Stimulated activated CD4-positive, alpha-beta T cell treated with anti-CD3 and anti-CD28 coated beads, Interleukin-2, amount 100 ng/mL, for 4 hours (primary cell): Measurements from ENCODE around the gene SIGLEC11.
"Not testable (repeated sequence)": the region's sequence is repeated elsewhere in the genome, so short reads cannot be mapped to it uniquely, and the experiment has no call there.

ENCODE experiments used
- DNase-seq: peaks from one replicate; pipeline ENCODE4 v3.0.0-alpha.2; 2020; ENCODE audit warnings: low read depth

SIGLEC11 gene

DNA sequence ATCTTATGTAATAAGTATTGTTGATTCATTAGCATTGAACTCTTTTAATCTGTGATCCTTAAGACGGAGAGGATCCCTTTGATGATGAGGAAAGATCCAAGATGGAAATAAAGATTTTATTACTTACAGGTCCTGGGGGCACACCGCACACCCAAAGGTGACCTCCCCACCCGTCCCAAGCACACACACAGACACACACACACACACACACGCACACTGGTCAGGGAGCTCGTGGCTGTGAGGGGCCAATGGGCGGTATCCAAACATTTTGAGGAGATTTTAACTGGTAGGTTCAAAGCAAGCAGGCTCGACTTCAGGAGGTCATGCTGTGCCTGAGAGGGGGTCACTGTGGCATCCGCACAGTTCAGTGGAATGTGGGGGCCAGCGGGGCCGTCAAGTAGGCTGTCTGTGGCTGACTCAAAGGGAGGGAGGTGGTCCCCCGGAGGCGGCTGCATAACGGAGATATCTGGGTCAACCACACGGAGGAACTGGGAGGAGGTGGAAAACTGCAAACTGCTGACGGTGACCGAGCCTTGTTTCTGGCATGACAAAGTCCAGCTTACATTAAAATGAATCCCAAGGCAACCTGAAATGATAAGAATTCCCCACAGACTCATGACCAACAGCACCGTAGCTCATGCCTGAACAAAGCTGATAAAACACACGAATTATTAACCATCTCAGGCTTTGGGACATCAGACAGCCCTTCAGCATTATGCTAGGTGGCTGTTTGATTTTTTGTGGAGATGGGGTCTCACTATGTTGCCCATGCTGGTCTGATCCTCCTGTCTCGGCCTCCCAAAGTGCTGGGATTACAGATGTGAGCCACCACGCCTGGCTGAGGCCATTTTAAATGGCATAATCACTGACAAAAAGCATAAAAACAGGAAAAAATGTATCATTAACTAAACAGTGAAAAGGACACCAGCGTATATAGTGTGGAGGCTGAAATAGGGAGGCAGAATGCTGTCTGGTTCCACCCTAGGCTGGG is 20.9 kb upstream of the SIGLEC11 start:
- no peak for DNase-seq

DNA sequence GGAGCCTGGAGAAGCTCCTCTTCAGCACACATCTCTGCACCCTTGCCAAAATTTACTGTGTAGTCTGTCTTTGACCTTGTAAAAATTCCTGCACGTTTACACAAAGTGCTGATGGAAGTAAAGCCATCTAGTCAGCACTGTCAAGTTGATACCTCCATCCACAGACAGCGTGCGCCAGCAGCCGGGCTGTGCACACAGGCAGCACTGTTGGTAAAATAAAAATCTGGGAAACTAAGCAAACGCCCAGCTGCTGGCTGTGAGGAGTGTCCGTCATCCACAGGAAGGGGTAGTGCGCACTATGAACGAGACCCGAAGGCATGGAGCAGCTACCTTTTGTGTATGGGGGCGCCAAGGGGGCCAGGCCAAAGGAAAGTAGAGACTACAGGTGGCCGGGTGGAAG is 17.4 kb upstream of the SIGLEC11 start:
- no peak for DNase-seq

DNA sequence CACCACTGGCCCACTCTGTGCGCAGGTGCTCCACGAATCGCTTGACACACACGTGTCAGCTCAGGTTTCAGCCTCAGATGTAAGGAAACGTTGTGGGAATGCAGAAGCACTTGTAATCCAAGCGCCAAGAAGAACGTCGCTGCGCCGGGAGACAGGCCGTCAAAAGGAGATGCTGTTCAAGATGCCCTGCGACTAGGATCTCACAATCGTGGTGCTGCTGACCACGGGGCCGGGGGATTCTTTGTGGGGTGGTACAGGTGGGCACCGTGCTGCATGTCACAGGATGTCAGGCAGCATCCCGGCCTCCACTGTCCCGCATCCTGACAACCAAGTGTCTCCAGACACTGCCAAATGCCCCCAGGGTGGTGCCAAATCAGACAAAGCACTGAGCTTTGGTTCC is 16.9 kb upstream of the SIGLEC11 start:
- no peak for DNase-seq

DNA sequence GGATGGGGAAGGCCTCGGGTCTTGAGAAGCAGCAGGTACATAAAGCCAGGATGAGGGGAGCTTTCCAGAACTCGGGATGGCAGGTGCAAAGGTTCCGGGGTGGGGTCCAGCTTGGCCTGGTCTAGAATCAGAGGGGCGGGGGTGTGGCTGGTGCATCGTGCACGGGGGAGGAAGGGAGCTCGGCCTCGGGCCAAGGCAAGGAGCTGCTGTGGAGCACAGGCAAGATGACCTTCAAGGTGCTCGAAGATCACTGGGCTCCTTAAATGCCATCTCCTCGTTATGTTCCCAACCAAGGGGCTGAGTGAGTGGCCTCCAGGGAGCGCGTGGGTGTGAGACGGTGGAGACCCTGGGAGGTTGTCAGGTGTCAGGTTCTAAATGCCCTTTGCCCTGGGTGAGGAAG is 16.1 kb upstream of the SIGLEC11 start:
- DNase-seq = no peak

DNA sequence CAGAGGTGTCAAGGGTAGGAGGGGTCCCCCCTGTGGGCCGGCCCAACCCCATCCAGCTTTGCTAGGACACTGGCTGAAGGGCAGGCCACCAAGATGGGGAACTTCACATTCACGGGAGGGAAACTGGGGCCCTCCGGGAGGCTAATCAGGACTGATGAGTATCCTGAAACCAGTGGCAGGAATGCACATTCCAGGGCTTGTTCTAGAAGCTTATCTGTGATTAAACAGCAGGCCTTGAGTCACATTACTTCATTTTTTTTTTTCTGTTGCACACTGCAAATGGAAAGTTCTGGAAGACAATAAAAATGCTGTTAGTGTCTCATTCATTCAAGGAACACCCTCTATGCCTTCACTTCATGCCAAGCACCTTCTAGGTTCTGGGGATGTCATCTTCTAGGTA is 15.5 kb upstream of the SIGLEC11 start:
- no peak for DNase-seq

DNA sequence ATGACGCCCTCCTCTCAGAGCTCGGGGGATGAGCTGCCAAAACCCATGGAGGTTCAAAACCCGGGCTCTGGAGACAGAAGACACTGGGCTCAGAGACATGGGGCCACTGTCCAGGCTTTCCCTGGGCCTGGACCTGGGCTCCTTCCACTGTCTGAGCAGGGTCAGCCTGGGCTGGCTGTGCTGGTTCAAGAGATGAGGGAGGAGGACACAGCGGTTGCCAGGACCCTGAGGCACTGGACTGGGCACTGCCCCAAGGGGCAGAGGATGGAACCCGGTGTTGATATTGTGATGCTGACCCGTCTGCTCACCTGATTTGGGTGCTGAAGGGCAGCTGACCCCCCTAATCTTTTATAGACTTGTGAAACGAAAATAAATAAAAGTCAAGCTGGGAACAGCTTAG is 14.1 kb upstream of the SIGLEC11 start:
- DNase-seq = no peak

DNA sequence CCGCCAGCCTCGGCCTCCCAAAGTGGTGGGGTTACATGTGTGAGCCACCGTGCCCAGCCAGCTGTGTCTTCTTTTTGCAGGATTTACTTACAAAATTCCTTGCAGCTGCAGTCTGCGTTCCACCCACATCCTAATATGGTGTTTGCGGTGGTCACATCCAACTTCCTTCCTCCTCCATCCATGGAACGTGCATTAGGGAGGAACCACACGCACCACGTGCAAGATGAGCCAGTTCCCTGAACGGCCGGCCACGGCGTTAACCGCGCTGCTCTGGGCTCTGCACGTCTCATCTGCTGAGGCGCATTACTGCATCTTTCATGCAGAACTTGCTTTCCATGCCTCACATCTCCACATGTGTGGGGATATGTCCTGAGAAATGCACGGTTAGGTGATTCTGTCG is 13.0 kb upstream of the SIGLEC11 start:
- DNase-seq = no peak

DNA sequence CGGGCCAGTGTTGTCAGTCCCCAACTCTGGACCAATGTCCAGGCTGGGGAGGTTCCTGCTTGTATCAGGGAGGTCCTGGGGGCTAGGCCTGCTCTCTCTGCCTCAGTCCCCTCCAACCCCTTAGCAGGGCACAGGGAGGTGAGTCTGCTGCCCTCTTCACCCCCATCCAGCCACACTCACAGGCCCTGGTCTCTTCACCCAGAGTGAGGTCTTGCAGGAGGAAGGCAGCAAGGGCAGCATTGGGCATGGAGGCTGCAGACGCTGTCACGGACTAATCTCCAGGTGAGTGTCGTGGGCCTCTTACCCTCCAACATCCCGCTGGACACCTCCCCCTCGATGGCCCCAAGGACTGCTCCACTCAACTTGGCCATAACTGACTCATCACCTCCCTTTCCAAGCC is 11.9 kb upstream of the SIGLEC11 start:
- no peak for DNase-seq

DNA sequence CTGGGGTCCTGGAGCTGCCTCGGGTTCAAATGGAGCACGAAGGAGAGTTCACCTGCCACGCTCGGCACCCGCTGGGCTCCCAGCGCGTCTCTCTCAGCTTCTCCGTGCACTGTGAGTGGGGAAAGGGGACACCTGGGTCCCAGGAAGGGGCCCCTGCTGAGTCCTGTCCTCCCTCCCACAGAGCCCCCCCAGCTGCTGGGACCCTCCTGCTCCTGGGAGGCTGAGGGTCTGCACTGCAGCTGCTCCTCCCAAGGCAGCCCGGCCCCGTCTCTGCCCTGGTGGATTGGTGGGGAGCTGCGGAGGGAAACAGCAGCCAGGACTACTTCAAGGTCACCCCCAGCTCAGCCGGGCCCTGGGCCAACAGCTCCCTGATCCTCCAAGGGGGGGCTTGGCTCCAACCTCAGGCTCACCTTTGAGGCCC is 11.0 kb upstream of the SIGLEC11 start:
- no peak for DNase-seq

DNA sequence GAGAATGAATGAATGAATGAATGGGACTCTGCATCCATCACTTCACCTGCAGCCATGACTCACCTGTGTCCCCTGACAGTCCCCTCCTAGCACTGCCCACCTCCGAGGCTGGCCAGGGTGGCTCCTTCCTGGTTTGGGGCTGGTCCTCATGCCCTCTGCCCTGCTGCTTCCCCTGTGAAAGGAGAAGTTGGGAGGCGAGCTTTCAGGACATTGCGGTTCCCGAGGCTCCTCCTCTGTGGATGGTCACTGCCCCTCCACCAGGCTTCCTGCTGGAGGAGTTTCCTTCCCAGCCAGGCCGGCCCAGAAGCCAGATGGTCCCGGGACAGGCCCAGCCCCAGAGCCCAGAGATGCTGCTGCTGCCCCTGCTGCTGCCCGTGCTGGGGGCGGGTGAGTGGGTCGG is 8.4 kb upstream of the SIGLEC11 start:
- DNase-seq = not testable (repeated sequence)

DNA sequence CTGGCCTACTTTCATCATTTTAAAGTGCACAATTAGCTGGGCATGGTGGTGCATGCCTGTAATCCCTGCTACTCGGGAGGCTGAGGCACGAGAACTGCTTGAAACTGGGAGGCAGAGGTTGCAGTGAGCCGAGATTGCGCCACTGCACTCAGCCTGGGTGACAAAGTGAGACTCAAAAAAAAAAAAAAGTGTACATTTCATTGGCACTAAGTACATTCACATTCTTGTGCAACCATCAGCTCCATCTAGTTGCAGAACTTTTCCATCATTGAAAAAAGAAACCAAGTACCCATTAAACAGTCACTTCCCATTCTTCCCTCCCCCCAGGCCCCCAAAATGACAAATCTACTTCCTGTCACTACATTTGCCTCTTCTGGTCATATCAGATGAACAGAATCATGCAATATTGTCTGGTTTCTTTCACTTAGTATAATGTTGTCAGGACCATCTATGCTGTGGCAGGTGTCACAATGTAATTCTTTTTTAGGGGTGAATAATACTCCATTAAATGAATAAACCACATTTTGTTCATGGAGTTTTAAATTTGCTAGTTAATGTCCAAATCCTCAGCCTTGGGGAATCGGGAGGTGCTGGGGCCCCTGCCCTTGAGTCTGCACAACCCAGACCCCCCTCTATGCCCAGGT is 7.4 kb upstream of the SIGLEC11 start:
- no peak for DNase-seq

DNA sequence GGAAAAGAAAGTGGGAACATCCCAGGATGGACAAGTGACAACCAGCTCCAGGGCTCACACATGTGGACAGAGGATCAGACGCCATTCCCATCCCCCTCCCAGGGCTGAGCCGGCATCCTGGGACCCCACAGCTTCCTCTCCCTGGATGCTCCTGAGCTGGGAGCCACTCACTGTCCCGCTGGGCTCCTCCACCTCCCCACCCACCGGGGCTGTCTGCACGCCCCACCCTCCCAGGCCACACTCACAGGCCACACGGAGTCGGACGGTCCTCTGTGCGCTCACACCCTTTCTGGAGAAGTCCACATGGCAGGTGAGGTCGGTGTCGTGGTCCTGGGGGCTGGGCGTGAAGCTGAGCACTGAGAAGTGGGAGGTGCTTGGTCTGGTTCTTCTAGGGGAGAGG is 1.1 kb downstream of the SIGLEC11 start:
- not testable (repeated sequence) for DNase-seq

DNA sequence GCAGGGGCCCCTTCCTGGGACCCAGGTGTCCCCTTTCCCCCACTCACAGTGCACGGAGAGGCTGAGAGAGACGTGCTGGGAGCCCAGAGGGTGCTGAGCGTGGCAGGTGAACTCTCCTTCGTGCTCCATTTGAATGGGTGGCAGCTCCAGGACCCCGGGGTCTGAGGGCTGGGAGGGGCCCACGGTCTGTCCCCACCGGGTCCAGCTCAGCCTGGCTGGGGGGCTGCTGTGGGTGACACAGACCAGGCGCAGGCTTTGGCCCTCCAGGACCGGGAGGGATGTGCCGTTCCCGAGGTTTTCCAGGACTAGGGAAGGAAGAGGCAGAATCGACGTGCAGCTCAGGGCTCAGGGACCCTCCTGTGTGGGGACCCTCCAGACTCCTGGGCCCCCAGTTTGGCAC is 2.4 kb downstream of the SIGLEC11 start:
- DNase-seq = not testable (repeated sequence)

DNA sequence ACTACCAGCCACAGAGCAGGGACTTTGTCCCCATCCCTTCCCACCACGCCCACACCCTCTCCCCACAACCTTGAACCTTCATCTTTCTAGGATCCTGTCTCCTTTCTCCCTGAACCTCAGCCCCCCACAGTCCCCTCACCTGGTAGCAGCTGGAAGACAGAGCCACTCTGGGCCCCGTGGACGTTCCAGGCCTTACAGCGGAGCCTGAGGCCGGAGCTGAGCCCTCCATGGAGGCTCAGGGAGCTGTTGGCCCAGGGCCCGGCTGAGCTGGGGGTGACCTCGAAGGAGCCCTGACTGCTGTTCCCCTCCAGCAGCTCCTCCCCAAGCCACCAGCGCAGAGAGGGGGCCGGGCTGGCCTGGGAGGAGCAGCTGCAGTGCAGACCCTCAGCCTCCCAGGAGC is 2.8 kb downstream of the SIGLEC11 start:
- not testable (repeated sequence) for DNase-seq

DNA sequence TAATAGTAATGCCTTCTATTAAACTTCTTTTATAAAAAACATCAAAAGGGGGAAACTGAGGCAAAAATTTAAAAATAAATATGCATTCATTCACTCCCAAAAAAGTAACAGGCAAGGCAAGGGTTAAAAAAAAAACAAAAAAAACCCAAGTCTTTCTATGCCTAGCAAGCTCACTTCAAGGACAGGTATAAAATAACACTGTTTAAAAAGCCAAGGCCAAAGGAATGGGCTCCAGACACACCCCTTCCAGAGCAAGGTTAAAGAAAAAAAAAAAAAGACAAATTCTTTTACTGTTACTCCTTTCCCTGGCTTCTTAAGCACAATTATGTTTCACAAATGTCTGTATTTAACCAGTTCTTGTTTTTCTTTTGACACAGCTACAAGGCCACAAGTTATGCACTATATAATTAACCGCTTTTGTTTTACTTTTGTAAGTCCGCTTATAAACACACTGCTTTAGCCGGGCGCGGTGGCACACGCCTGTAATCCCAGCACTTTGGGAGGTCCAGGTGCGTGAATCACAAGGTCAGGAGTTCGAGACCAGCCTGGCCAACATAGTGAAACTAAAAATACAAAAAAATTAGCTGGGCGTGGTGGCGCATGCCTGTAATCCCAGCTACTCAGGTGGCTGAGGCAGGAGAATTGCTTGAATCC is 3.6 kb downstream of the SIGLEC11 start:
- DNase-seq = no peak

DNA sequence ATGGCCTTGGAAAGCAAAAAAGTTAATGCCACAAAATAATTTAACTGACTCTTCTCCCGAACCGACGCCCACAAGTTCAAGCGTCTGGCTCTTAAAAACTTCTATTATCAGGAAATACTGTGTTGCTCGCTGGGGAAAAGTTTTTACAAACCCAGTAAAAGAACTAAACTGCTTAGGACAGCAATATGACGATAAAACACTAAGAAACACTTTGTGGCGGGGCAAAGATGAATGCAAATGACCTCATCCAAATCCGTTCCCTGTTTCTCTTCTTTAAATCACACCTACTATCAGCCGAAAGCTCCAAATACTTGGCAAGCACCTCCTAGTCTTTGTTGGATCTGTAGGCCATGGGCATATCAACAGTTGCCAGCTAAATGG is 4.9 kb downstream of the SIGLEC11 start:
- no peak for DNase-seq

DNA sequence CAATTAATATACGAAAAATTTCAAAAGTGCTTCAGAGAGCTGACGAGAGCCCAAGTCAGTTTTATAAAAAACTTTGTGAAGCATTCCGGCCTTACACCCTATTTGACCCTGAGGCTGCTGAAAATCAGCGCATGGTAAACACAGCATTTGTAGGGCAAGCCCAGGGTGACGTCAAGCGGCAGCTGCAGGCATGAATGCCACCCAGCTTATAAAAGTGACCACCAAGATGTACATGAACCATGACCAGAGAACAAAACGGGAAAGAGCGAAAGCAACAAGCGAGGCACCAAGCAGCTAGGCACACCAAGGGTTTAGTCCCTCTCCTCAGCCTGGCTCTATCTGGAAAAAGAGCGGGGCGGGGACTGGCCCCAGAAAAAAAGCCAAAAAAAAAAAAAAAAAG is 6.0 kb downstream of the SIGLEC11 start:
- no peak for DNase-seq

DNA sequence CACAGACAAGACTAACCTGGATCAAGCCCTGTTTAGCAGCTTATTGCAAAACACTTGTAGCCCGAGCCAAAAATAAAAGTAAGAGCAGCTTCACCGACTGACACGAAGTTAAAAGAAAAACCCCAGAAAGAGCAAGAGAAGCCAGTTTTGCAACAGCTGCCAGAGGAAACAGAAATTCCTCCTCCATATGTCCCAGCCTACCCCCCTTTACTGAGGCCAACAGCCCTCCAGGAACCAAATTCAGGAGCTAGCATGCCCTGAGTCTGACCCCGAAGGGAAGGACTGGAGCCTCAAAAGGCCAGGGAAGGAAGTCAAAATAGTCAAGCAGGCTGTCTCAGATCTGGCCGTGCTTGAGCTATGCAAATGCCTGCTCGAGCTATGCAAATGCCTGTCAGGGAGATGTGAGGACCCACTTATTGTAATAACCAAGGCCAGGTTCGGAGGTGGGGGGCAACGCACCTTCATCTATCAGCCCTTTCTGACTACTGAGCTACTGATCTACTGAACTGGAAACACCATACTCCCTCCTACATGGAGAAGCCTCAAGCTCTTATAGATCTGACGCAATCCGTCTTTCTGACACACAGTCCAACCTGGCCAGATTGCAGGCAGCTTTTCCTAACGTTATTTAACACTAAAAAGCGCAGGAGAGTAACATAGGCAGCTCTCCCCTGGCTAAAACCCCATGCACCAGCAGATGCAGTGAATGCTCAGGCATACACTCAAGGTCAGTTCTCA is 6.7 kb downstream of the SIGLEC11 start:
- no peak for DNase-seq

DNA sequence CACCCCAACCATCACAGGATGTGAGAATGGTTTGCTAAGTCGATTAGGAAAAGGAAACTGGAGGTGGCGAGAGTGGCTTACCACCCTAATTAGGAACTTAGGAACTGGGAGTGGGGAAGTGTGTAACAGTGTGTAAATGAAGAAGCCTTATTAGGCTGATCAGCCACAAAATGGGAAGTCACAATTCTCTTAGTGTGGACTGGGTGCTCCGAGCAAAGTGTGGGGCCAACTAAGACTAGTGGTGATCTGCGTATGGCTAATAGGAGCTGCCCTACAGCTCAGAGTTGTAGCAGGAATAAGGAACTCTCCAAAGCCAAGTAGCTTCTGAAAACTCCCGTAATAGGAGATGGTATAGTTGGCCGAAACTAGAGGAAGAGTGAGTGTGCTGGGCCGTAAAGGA is 7.6 kb downstream of the SIGLEC11 start:
- DNase-seq = no peak

DNA sequence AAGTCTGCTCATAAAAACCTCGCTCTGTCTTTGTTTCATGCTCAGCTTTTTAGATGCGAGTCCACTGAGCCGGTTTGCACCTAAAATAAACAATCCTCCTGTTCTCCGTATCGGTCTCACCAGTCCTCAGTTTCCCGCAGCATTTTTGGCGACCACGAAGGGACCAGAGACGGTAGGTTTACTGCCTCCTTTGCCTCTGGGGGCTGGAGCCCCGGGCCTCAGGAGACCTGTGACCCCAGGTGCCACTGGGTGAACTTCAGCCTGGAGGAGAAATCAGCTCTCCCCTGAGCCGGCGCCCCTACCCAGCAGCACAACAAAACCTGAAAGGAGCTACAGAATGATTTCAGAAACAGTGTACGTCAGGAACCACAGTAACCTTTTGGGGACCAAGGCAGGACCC is 8.1 kb downstream of the SIGLEC11 start:
- no peak for DNase-seq

DNA sequence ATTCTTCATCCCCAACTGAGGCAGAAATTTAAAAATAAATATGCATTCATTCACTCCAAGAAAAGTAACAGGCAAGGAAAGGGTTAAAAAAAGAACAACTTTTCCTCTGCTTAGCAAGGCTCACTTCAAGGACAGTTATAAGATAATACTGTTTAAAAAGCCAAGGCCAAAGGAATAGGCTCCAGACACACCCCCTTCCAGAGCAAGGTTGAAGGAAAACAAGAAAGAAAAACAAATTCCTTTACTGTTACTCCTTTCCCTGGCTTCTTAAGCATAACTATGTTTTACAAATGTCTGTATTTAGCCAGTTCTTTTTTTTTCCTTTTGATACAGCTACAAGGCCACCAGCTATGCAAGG is 8.5 kb downstream of the SIGLEC11 start:
- no peak for DNase-seq

DNA sequence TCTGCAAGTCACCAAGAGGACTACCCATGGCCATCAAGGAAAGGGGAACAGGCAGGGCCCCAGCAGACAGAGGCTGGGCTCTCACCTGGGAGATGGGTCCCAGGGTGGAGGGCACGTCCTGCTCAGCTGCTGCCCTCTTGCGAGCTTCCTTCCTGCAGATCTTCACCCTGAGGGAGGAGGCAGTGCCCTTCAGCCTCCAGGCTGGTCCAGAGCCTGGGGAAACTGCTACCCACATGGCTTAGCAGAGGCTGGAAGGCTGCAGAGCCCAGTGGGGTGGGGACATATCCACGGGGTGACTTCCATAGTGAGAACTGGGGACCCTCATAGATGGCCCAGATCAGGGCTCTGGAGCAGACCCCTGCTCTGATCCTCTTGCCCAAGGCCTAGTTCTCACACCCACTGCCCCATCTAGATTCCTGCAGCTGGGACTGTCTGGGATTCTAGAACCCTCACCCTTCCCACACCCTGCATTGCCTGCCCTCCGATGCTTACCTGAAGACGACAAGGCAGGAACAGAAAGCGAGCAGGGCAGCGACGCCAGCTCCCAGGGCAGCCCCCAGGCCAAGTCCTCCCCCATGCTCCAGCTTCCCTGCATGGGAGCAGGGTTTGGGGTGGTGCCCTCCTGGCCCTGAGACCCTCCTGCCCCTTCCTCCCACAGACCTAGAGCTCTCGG is 9.0 kb downstream of the SIGLEC11 start:
- DNase-seq = no peak
